ENCODE measurements around the gene PDE4D.

PDE4D gene

GRCh38 chr5:59264639-59265245, 628.8 kb downstream of the PDE4D start:
- no peak overlapping the region for H3K4me3 ChIP-seq
- no peak overlapping the region for H3K27ac ChIP-seq
- DNase-seq (ENCODE audit: low spot score), result no peak
- TF ChIP-seq CTCF (IDR thresholded peaks at IDR 0.05), result no peak

- DNase-seq (ENCODE audit: low spot score), result no peak
- no peak overlapping the region for H3K4me3 ChIP-seq
- no peak overlapping the region for H3K27ac ChIP-seq
- TF ChIP-seq CTCF (IDR thresholded peaks at IDR 0.05), result no peak
These were observed 629.5 kb downstream of the PDE4D start for GRCh38 chr5:59264013-59264412.

- no peak for TF ChIP-seq CTCF (IDR thresholded peaks at IDR 0.05)
- no peak overlapping the region for H3K4me3 ChIP-seq
- no peak for DNase-seq (ENCODE audit: low spot score)
- no peak overlapping the region for H3K27ac ChIP-seq
These were observed 631.6 kb downstream of the PDE4D start for GRCh38 chr5:59261969-59262368.

- DNase-seq (ENCODE audit: low spot score), result no peak
- H3K4me3 ChIP-seq, result no peak overlapping the region
- H3K27ac ChIP-seq, result no peak overlapping the region
- TF ChIP-seq CTCF (IDR thresholded peaks at IDR 0.05), result no peak
These were observed 632.6 kb downstream of the PDE4D start for GRCh38 chr5:59260973-59261372.

GRCh38 chr5:59260200-59260599, 633.3 kb downstream of the PDE4D start:
- no peak overlapping the region for H3K4me3 ChIP-seq
- H3K27ac ChIP-seq, result no peak overlapping the region
- DNase-seq (ENCODE audit: low spot score), result no peak
- no peak for TF ChIP-seq CTCF (IDR thresholded peaks at IDR 0.05)

GRCh38 chr5:59259237-59259636, 634.3 kb downstream of the PDE4D start:
- no peak for DNase-seq (ENCODE audit: low spot score)
- TF ChIP-seq CTCF (IDR thresholded peaks at IDR 0.05), result no peak
- Histone ChIP-seq H3K4me3 (no peak overlapping the region), H3K27ac (no peak overlapping the region)

GRCh38 chr5:59257488-59258400, 635.8 kb downstream of the PDE4D start:
- no peak for DNase-seq (ENCODE audit: low spot score)
- H3K27ac ChIP-seq, result no peak overlapping the region
- TF ChIP-seq CTCF (IDR thresholded peaks at IDR 0.05), result no peak

More at GRCh38 chr5:59257488-59258400, 635.8 kb downstream of the PDE4D start:
- no peak overlapping the region for H3K4me3 ChIP-seq
